ENCODE results near the gene ITSN2.

The ITSN2 gene

DNA sequence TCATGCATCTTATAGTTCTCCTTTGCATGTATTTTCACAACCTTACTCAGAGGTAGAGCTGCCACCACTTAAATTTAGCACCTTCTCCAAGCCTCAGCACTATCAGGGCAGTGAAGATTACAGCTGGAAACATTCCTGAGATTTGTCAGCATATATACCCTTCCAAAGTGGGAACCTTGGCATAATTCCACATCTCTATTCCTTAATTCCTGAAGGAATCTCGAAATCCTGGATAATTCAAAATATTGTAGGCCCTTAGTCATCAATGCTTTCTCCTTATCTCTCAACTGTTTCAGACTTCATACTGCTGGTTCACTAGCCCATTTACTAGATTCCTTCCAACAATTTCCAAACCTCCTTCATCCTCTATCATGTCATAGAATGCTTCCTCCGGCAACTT lies 87.4 kb downstream of the ITSN2 start (continued):
- TF ChIP-seq ARNTL (CRISPR knock-in tag; IDR thresholded peaks at IDR 0.05; ENCODE audit: borderline replicate concordance, low read depth), result no peak
- TF ChIP-seq, protein P1, sequence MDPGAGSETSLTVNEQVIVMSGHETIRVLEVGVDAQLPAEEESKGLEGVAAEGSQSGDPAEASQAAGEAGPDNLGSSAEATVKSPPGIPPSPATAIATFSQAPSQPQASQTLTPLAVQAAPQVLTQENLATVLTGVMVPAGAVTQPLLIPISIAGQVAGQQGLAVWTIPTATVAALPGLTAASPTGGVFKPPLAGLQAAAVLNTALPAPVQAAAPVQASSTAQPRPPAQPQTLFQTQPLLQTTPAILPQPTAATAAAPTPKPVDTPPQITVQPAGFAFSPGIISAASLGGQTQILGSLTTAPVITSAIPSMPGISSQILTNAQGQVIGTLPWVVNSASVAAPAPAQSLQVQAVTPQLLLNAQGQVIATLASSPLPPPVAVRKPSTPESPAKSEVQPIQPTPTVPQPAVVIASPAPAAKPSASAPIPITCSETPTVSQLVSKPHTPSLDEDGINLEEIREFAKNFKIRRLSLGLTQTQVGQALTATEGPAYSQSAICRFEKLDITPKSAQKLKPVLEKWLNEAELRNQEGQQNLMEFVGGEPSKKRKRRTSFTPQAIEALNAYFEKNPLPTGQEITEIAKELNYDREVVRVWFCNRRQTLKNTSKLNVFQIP (CRISPR knock-in tag; IDR thresholded peaks at IDR 0.05; ENCODE audit: borderline replicate concordance, low read depth), result no peak
- TF ChIP-seq, protein P2, sequence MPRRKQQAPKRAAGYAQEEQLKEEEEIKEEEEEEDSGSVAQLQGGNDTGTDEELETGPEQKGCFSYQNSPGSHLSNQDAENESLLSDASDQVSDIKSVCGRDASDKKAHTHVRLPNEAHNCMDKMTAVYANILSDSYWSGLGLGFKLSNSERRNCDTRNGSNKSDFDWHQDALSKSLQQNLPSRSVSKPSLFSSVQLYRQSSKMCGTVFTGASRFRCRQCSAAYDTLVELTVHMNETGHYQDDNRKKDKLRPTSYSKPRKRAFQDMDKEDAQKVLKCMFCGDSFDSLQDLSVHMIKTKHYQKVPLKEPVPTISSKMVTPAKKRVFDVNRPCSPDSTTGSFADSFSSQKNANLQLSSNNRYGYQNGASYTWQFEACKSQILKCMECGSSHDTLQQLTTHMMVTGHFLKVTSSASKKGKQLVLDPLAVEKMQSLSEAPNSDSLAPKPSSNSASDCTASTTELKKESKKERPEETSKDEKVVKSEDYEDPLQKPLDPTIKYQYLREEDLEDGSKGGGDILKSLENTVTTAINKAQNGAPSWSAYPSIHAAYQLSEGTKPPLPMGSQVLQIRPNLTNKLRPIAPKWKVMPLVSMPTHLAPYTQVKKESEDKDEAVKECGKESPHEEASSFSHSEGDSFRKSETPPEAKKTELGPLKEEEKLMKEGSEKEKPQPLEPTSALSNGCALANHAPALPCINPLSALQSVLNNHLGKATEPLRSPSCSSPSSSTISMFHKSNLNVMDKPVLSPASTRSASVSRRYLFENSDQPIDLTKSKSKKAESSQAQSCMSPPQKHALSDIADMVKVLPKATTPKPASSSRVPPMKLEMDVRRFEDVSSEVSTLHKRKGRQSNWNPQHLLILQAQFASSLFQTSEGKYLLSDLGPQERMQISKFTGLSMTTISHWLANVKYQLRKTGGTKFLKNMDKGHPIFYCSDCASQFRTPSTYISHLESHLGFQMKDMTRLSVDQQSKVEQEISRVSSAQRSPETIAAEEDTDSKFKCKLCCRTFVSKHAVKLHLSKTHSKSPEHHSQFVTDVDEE (CRISPR knock-in tag; IDR thresholded peaks at IDR 0.05), result no peak

DNA sequence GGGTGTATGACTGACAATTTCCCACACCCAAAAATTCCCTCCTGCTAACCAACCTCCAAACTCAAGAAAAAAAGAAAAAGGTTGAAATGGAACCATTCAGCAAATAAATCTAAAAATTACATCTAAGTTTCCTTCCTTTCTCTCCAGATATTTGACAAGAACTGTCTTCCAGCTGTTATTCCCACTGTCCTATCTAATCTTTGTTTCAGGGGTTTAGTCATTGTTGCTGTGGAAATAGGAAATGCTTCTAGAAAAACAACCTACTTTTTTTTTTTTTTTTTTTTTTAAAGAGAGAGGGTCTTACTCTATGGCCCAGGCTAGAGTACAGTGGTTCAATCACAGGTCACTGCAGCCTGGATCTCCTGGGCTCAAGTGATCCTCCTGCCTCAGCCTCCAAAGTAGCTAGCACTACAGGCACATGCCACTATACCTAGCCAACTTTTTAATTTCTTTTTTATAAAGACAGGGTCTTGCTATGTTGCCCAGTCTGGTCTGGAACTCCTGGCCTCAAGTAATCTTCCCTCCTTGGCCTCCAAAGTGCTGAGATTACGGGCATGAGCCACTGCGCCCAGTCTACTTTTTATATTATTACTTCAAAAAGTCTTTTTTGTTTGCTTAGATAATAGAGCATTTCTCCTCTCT lies 88.1 kb downstream of the ITSN2 start:
- no peak for TF ChIP-seq ZNF8 (CRISPR knock-in tag; IDR thresholded peaks at IDR 0.05)
- no peak for TF ChIP-seq ARNTL (CRISPR knock-in tag; IDR thresholded peaks at IDR 0.05; ENCODE audit: borderline replicate concordance, low read depth)
- TF ChIP-seq SNAI2 (CRISPR knock-in tag; IDR thresholded peaks at IDR 0.05), result no peak
- TF ChIP-seq, protein P2 (CRISPR knock-in tag; IDR thresholded peaks at IDR 0.05), result no peak
- TF ChIP-seq, protein P3, sequence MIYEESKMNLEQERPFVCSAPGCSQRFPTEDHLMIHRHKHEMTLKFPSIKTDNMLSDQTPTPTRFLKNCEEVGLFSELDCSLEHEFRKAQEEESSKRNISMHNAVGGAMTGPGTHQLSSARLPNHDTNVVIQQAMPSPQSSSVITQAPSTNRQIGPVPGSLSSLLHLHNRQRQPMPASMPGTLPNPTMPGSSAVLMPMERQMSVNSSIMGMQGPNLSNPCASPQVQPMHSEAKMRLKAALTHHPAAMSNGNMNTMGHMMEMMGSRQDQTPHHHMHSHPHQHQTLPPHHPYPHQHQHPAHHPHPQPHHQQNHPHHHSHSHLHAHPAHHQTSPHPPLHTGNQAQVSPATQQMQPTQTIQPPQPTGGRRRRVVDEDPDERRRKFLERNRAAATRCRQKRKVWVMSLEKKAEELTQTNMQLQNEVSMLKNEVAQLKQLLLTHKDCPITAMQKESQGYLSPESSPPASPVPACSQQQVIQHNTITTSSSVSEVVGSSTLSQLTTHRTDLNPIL (CRISPR knock-in tag; IDR thresholded peaks at IDR 0.05; ENCODE audit: low read depth), result no peak
- TF ChIP-seq TCF4 (CRISPR knock-in tag; IDR thresholded peaks at IDR 0.05; ENCODE audit: borderline replicate concordance), result no peak
- no peak for TF ChIP-seq ZNF565 (CRISPR knock-in tag; conservative IDR thresholded peaks at IDR 0.05; ENCODE audit: low read depth)
- no peak for TF ChIP-seq ZC3H10 (CRISPR knock-in tag; IDR thresholded peaks at IDR 0.05)
- TF ChIP-seq, protein P1 (CRISPR knock-in tag; IDR thresholded peaks at IDR 0.05; ENCODE audit: borderline replicate concordance, low read depth), result no peak
- TF ChIP-seq GLIS3 (CRISPR knock-in tag; IDR thresholded peaks at IDR 0.05), result no peak
- no peak for TF ChIP-seq BACH2 (CRISPR knock-in tag; IDR thresholded peaks at IDR 0.05; ENCODE audit: borderline replicate concordance)
- TF ChIP-seq ZFP30 (CRISPR knock-in tag; IDR thresholded peaks at IDR 0.05), result no peak
- TF ChIP-seq RARB (CRISPR knock-in tag; IDR thresholded peaks at IDR 0.05), result no peak
- TF ChIP-seq CSDC2 (CRISPR knock-in tag; IDR thresholded peaks at IDR 0.05), result no peak
- ATAC-seq, result no peak

DNA sequence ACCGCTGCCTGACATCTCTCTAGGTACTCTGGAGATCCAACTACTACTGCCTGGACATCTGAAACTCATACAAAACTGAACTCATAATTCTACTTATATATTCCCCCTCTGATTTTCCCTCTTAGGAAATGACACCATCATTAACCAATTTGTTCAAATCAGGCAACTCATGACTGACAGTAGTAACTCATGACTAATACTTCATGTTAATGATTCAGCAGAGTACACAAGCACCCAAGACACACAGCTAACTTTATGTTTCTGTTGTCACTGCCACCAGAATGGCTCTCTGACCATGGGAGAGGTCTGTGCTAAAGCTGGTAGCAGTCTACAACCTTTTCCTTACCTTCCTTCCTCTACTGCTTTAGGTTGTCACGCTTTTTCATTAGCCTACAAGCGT lies 91.1 kb downstream of the ITSN2 start:
- no peak; the same call in 2 of the 3 replicates for ATAC-seq
- TF ChIP-seq ZNF565 (CRISPR knock-in tag; conservative IDR thresholded peaks at IDR 0.05; ENCODE audit: low read depth) (no peak), SNAI2 (CRISPR knock-in tag; IDR thresholded peaks at IDR 0.05) (no peak), CSDC2 (CRISPR knock-in tag; IDR thresholded peaks at IDR 0.05) (no peak), OSR1 (CRISPR knock-in tag; IDR thresholded peaks at IDR 0.05) (no peak), ZNF70 (CRISPR knock-in tag; IDR thresholded peaks at IDR 0.05) (no peak), ZFP30 (CRISPR knock-in tag; IDR thresholded peaks at IDR 0.05) (no peak), BACH2 (CRISPR knock-in tag; IDR thresholded peaks at IDR 0.05; ENCODE audit: borderline replicate concordance) (no peak), TOX (CRISPR knock-in tag; IDR thresholded peaks at IDR 0.05; ENCODE audit: borderline replicate concordance) (no peak), PPARA (CRISPR knock-in tag; IDR thresholded peaks at IDR 0.05; ENCODE audit: borderline replicate concordance) (no peak), ZFP3 (CRISPR knock-in tag; IDR thresholded peaks at IDR 0.05) (no peak)
- TF ChIP-seq, protein P2 (CRISPR knock-in tag; IDR thresholded peaks at IDR 0.05), result no peak
- TF ChIP-seq, protein P3 (CRISPR knock-in tag; IDR thresholded peaks at IDR 0.05; ENCODE audit: low read depth), result no peak
- TF ChIP-seq, protein P4, sequence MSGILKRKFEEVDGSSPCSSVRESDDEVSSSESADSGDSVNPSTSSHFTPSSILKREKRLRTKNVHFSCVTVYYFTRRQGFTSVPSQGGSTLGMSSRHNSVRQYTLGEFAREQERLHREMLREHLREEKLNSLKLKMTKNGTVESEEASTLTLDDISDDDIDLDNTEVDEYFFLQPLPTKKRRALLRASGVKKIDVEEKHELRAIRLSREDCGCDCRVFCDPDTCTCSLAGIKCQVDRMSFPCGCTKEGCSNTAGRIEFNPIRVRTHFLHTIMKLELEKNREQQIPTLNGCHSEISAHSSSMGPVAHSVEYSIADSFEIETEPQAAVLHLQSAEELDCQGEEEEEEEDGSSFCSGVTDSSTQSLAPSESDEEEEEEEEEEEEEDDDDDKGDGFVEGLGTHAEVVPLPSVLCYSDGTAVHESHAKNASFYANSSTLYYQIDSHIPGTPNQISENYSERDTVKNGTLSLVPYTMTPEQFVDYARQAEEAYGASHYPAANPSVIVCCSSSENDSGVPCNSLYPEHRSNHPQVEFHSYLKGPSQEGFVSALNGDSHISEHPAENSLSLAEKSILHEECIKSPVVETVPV (CRISPR knock-in tag; IDR thresholded peaks at IDR 0.05), result no peak
